ENCODE data around the gene KLHDC1.
"Not testable (repeated sequence)": the region's sequence is repeated elsewhere in the genome, so short reads cannot be mapped to it uniquely, and the experiment has no call there.

KLHDC1 gene

GRCh38 chr14:49677643-49678042 lies 15.3 kb upstream of the KLHDC1 start:
- TF ChIP-seq CTCF (IDR thresholded peaks at IDR 0.05; ENCODE audit: extremely low read depth, missing control alignments) = no peak
- no peak for DNase-seq (ENCODE audit: low spot score)

GRCh38 chr14:49679271-49679670 lies 13.6 kb upstream of the KLHDC1 start:
- DNase-seq (ENCODE audit: low spot score) = no peak
- TF ChIP-seq CTCF (IDR thresholded peaks at IDR 0.05; ENCODE audit: extremely low read depth, missing control alignments) = no peak

- no peak for TF ChIP-seq CTCF (IDR thresholded peaks at IDR 0.05; ENCODE audit: extremely low read depth, missing control alignments)
- no peak for DNase-seq (ENCODE audit: low spot score)
Measured at GRCh38 chr14:49686425-49686824, 6.5 kb upstream of the KLHDC1 start.

GRCh38 chr14:49687942-49688700 lies 4.8 kb upstream of the KLHDC1 start, which contains the start of gene POLE2:
POLE2 (minus strand) TSS chr14:49688214; CDS start chr14:49688203, 11 bp downstream.
- DNase-seq (ENCODE audit: low spot score) = peak; percentile 89
- TF ChIP-seq CTCF (IDR thresholded peaks at IDR 0.05; ENCODE audit: extremely low read depth, missing control alignments) = no peak

- DNase-seq (ENCODE audit: low spot score) = no peak
- TF ChIP-seq CTCF (IDR thresholded peaks at IDR 0.05; ENCODE audit: extremely low read depth, missing control alignments) = no peak
Measured at GRCh38 chr14:49688701-49689030, 4.3 kb upstream of the KLHDC1 start.

GRCh38 chr14:49691031-49691430 lies 1.9 kb upstream of the KLHDC1 start:
- TF ChIP-seq CTCF (IDR thresholded peaks at IDR 0.05; ENCODE audit: extremely low read depth, missing control alignments) = no peak
- no peak for DNase-seq (ENCODE audit: low spot score)

GRCh38 chr14:49692193-49692757 lies 645 bp upstream of the KLHDC1 start:
- no peak for DNase-seq (ENCODE audit: low spot score)
- TF ChIP-seq CTCF (IDR thresholded peaks at IDR 0.05; ENCODE audit: extremely low read depth, missing control alignments) = no peak

GRCh38 chr14:49693735-49694124 lies 810 bp downstream of the KLHDC1 start:
- DNase-seq (ENCODE audit: low spot score) = not testable (repeated sequence)

Measured in GM20000 (cell line).